Activated CD4-positive, alpha-beta T cell treated with anti-CD3 and anti-CD28 coated beads for 48 hours (primary cell): ENCODE data around the gene DYNLL1.
"Not testable (repeated sequence)": the region's sequence is repeated elsewhere in the genome, so short reads cannot be mapped to it uniquely, and the experiment has no call there.

ENCODE experiments used
- DNase-seq: peaks from one replicate; pipeline ENCODE4 v3.0.0-alpha.2; 2020

The DYNLL1 gene

GRCh38 chr12:120475643-120476042 is 20.3 kb upstream of the DYNLL1 start:
- DNase-seq = no peak

- DNase-seq = no peak
These were observed 16.5 kb upstream of the DYNLL1 start for GRCh38 chr12:120479458-120479857.

GRCh38 chr12:120480211-120480610 is 15.7 kb upstream of the DYNLL1 start:
- DNase-seq = no peak

- no peak for DNase-seq
These were observed 14.7 kb upstream of the DYNLL1 start for GRCh38 chr12:120481022-120481767.

GRCh38 chr12:120483621-120484020 is 12.3 kb upstream of the DYNLL1 start:
- no peak for DNase-seq

GRCh38 chr12:120485961-120486881 is 9.7 kb upstream of the DYNLL1 start:
- DNase-seq = no peak

GRCh38 chr12:120487552-120487951 is 8.4 kb upstream of the DYNLL1 start:
- DNase-seq = not testable (repeated sequence)

- DNase-seq = no peak
These were observed 7.8 kb upstream of the DYNLL1 start for GRCh38 chr12:120488057-120488640.

- DNase-seq = no peak
These were observed 6.9 kb upstream of the DYNLL1 start for GRCh38 chr12:120489018-120489417.

GRCh38 chr12:120490325-120490724 is 5.6 kb upstream of the DYNLL1 start:
- DNase-seq = no peak

- no peak for DNase-seq
These were observed 4.9 kb upstream of the DYNLL1 start for GRCh38 chr12:120490833-120491512.

GRCh38 chr12:120495186-120495730 is 655 bp upstream of the DYNLL1 start:
- no peak for DNase-seq

GRCh38 chr12:120496413-120497340 is 764 bp downstream of the DYNLL1 start:
- peak; percentile 43 for DNase-seq

- no peak for DNase-seq
These were observed 1.7 kb downstream of the DYNLL1 start for GRCh38 chr12:120497524-120498150.

- no peak for DNase-seq
These were observed 3.1 kb downstream of the DYNLL1 start for GRCh38 chr12:120498870-120499515.

- no peak for DNase-seq
These were observed 4.7 kb downstream of the DYNLL1 start for GRCh38 chr12:120500581-120500980.

- no peak for DNase-seq
These were observed 8.7 kb downstream of the DYNLL1 start for GRCh38 chr12:120504587-120504986.

GRCh38 chr12:120508537-120508936 is 12.6 kb downstream of the DYNLL1 start:
- no peak for DNase-seq

GRCh38 chr12:120514002-120514401 is 18.1 kb downstream of the DYNLL1 start:
- DNase-seq = no peak

- DNase-seq = no peak
These were observed 19.6 kb downstream of the DYNLL1 start for GRCh38 chr12:120515496-120515895.
